Fibroblast of skin of scalp (primary cell): ENCODE data around the gene BTBD9. TPM values are rescaled to one million over a fixed set of nuclear protein-coding genes. Genes with fewer than 3 reads are reported as not detected.

Experiments used
- DNase-seq: peaks from one replicate; pipeline ENCODE4 v3.0.0-alpha.2; 2013
- polyA plus RNA-seq, 2 experiments: library from polyadenylated mRNA; unstranded; fragments of 120-200 nt; gene quantifications; one replicate each; pipeline ENCODE4 v1.2.1, GENCODE V29; 2013; ENCODE audit not compliant: insufficient read length in 2 of 2

Gene BTBD9
- 6.8 TPM for polyA plus RNA-seq (2013, experiment 1 of 2; ENCODE audit: insufficient read length)
- 7.9 TPM for polyA plus RNA-seq (2013, experiment 2 of 2; ENCODE audit: insufficient read length)

DNA sequence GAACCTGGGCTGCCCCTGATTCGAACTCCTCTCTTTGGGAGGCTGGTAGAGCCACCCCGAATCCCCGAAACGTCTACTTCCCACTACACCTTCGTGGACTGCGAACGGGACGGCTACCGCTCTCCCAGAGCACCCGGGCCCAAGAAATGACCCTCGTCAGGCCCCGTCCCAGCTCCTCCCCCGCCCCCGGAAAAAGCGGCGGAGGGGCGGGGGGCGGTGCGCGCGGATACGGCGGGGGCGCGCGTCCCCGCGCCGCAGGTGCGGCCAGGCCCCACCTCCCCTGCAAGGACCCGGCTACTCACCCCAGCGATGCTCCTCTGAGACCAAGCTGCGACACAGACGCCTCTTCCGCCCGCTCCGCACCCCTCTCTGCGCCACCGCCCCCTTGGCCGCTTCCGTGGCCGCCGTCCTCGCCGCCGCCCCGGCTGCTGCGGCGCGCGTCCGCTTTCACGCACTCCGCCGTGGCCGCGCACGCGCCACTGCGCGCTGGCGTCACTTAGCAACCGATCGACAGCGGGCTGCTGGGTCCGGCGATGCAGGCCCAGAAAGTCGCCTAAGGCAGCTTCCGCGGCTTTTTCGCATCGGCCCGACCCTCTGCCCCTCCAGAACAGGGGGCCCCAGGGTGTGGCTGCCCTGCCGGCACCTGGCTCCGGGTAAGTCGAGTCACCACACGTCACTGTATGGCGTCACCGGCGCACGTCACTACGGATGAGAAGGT lies at the start of gene BTBD9:
TSS of gene BTBD9 (minus strand) at position 432 of the 718 bp plus-strand sequence.
- DNase-seq = peak; percentile 83

DNA sequence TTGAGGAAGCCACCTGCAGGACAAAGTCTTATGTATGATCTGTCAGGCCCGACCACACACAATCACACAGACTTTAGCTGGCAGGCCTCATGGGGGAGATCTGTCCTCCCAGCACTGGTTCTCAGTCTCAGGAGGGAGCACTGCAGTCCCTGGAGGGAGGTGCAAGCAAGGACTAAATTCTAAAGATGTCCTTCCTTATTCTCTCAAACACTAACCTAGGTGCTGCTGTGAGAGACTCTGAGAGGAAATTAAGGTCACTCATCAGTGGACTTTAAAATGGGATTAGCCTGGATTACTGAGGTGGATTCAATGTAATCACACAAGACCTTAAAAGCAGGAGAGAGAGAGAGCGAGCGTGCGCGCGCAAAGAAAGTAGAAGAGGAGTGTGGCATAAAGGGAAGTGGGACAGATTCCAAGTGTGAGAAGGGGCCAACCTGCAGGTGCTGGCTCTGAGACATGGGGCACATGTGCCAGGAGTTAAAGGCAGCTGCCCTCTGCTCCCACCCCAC lies 48.9 kb upstream of the BTBD9 start:
- DNase-seq = no peak

DNA sequence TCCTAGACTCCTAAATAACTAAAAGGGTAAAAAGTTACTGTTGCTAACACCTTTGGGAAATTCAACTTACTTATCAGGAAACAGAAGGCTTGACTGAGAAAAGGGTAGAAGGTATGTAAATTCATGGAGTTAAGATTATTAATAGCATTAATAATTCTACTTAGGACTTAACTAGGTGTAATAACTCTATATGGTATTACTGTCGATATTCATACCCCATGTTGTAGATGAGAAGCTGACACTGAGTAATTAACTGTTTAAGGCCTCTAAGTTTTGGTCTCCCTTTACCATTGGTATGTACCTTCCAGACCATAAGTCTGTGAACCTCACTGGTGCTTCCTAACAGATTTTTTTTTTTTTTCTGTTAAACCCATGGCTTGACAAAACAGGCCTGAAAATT lies 47.8 kb upstream of the BTBD9 start:
- DNase-seq = no peak

DNA sequence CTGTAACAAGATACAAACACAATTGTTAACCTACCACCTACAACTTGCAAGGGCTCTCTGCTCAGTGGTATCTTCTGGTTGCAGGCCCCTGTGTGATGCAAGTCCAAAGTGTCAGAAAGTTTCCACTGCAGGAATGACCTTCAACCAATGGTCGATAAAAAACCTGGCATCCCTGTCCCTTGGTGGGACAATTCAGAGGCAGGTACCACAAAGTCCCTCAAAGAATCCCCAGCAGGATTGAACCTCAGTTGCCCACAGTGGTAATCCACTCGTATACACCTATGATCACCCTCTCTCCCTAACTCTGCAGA lies 47.3 kb upstream of the BTBD9 start:
- no peak for DNase-seq

DNA sequence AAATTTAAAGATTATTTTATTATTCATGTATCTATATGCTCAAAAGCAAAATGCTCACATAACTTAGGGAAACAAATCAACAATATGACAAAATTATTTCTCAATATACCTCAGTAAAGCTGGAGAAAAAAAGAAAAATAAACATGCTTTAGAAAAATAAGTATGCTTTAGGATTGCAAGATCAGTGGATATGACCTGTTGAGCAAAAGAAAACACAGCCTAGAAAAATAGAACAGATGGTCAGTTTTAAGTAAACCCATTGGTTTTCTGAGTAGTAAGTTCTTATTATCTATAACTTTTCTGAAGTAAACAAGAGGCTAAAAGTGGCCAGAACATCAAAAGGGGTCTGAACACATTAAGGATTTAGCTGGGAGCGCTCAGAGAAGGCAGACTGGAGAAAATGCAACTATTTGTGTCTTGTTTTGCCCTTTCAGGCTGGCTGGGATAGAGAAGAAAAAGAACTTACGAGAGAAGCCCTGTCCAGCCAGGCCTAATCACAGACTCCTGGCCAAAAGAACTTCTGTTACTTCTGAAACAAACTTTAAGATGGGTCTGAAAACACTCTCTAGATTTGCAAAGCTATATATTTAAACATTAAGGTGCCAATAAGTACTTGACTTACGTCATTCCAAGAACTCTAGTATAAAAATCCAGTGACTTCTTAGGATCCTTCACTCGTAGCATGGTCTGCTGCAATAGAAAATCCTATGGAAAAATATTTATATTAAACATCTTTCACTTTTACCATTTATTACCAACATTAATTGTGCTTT lies 46.7 kb upstream of the BTBD9 start:
- DNase-seq = no peak

DNA sequence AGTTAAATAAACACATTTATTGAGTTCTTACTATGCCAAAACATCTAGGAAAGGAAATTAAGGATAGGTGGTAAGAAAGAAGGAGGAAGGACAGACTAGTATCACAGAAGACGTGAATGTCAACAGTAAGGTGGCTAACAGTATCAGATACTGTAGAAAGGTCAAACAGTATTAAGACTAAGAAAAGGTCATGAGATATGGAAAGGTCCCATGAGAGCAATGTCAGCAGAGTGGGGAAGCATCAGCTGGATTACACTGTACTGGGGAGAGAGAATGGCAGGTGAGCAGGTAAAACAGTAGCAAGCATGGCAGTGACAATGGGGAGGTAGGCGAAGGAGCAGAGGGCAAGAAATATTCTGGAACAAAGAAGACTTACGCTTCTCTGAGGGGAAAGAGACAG lies 45.2 kb upstream of the BTBD9 start:
- no peak for DNase-seq

DNA sequence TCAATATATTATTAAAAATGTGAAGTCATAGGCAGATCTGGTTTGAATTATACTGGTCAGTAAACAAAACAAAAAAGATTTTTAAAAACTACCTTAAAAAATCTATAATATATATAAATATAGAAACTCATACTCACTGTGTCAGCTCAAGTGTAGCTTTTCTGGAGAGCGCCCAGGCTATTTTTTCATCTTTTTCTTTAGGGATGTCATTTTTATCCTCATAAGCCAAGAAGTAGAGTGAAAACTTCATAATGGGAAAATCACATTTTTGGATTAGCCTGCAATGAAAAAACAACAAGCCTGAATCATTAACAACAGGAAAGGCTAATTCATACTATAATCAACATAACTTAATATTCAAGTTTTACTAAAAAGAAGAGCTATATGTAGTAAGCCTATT lies 44.5 kb upstream of the BTBD9 start:
- no peak for DNase-seq

DNA sequence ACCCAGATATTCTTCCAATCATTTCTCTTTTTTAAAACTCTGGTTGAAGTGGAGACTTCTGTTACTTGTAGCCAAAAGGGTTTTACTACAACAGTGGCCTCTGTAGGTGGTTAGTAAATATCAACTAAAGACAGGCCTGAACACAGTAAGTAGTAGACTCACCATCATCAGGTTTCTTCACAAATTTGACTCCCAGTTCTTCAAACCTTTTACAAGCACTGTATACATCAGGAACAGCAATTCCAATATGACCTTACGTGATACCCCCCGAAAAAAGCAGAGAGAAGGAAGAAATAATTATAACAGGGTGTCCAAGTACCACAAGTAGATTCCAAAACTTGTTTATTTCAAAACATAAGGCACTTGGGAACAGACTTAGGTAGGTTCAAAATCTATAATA lies 42.1 kb upstream of the BTBD9 start:
- DNase-seq = no peak

DNA sequence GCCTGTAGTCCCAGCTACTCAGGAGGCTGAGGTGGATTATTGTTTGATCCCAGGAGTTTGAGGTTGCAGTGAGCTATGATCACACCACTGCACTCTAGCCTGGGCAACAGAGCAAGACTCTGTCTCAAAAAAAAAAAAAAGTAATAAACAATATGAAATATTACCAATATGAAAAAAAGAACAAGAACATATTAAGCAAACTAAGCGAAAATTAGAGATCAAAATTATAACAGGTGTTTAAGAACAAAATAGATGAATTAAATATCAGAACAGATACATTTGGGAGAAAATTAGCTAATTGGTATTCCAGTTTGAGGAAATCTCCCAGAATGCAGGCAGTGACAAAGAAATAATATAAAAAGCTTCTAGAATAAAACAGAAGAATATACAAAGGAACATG lies 39.9 kb upstream of the BTBD9 start:
- no peak for DNase-seq

DNA sequence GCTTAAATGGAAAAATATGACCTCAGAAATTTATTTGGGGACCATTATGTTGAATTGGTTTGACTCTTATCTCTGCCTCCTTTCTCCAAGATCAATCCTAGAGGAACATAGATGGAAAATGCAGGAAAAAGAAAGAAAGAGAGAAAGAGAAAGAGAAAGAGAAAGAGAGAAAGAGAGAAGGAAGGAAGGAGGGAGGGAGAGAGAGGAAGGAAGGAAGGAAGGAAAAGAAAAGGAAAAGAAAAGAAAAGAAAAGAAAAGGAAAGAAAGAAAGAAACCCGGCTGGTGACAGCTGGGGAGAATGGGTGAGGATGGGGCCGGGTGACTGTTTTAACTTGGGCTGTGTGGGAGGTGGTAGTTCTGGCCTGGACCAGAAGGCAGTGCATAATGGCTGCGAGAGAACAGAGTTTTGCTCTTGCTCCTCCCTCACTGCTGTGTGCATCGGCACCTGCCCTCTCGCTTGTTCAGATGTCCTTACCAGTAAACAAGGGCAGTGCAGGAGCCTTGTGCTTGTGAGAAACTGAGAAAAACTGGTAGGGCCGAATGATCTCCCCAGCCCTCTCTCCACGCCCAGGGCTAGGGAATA lies 38.5 kb upstream of the BTBD9 start:
- DNase-seq = no peak

DNA sequence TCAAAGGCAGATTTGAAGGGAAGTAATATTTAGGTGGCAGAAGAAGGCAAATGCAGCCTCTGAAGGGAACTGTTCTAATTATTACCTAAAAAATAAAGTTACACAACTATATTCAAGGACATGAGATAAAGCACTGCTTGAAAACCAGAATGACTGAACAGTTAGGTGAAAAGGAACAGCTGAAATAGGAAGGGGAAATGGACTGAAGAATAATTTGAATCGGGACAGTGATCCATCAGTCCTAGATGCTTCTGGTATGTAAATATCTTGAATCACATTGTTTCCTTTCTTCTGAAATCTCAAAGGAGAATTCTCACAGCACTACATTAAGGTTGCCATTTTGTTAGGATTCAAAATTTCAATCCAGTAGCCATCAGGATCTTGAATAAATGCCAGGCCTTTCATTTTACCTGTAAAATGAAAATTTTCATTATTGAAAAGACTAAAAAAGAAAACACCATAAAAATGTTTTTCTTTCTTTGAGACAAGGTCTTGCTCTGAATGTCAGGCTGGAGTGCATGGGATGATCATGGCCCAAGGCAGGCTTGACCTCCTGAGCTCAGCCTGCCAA lies 37.3 kb upstream of the BTBD9 start:
- DNase-seq = no peak

DNA sequence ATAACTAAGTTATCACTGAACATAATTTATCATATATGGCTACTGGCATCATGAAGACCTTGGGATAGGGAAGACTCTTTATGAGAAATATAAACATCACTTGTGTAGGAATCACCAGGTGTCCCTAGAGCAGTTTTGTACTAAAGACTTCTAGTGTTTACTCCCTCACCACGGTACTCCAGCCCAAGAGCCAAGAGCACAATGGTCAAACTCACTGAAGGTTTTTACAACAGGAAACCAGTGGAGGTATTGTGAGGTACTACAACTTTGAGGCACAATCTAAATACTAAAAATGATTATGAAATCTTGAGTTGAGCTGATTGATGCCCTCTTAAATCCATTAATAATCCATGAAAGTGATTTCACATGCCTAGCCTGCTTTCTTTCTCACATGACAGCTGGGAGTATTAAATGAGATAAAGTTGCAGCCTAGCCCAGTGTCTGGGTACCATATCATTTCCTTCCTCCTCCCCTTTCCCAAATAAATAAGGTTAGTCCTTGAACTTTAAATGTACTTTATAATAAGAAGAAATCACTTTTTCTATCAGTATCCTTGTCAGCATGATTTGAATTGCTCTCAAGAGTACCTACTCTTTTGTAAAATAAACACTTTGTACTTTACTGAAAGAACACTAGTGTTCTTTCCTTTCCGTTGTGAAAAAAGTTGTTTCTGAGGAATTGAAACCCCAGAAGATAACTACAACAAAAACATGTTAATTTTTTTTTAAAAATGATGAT lies 36.7 kb upstream of the BTBD9 start:
- DNase-seq = no peak

DNA sequence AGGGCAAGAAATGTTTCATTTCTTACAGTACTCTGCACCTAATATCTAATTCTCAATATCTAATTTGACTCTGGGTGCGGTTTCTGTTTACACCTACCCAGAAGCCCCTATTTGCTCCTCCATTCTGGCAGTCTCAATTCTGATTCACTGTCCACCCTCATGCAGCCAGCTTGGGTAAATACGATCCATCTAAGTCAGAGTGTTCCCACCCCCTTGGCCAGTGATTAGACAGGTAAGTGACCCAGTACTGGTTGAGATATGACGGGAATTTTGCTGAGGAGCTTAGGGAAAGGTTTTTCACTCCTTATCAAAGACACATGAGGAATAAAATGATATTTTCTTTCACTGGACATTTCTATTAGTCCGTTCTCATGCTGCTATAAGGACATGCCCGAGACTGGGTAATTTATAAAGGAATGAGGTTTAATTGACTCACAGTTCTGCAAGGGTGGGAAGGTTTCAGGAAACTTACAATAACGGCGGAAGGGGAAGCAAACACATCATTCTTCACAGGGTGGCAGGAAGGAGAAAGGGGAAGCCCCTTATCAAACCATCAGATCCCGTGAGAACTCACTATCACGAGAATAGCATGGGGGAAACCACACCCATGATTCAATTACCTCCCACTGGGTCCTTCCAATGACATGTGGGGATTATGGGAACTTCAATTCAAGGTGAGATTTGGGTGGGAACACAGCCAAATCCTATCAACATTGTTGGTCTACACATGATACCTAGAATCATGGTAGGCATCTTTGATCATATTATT lies 33.9 kb upstream of the BTBD9 start:
- DNase-seq = no peak

DNA sequence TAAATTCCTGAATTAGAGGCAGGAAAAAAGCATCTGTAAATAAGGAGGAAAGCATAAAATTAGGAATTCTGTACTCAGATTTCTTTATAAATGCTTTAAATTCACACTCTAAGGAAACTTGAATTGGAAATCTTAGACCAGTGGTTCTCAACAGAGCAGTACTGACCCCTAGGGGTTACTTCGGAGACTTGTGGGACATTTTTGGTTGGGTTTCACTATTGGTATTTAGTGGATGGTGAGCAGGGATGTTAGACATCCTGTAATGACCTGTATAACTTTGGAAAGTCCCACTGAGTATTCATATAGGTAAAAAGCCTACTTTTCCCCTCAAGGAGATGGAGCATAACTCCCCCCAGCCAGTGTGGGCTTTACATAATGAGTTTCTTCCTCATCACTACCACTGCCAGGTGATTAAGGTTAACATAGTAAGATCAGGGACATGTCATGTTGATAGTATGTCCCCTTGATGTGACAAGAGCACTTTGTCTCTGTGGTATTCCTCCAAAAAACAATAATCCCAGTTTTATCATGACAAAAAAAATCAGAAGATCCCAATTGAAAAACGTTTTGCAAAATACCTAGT lies 32.2 kb upstream of the BTBD9 start:
- peak; percentile 62 for DNase-seq

DNA sequence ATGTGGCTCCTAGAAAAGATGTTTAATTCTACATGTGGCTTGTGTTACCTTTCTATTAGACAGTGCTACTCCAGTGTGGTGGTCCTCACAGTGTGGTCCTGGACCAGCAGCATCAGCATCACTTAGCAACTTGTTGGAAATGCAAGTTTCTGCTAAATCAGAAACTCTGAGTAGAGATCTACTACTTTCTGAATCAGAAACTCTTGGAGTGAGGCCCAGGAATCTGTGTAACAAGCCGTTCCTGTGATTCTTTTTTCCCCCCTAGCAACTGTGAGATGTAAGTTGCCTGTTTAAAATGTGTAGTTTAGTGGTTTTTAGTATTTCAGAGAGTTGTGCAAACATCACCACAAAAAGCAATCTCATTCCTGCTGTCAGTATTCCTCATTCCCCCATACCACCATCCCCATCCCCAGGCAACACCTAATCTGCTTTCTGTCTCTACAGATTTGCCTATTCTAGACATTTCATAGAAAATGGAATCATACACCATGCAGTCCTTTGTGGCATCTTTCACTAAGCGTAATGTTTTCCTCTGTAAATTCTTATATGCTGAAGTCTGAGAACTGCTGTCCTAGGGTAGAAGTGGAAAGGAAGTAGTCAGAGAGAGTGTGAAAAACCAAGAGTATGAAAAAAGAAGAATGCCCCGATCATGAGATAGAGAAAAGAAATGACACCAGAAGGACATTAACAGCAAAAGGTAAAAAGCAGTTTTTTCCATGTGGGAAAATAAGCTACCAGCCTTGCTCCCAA lies 18.9 kb upstream of the BTBD9 start:
- DNase-seq = no peak

DNA sequence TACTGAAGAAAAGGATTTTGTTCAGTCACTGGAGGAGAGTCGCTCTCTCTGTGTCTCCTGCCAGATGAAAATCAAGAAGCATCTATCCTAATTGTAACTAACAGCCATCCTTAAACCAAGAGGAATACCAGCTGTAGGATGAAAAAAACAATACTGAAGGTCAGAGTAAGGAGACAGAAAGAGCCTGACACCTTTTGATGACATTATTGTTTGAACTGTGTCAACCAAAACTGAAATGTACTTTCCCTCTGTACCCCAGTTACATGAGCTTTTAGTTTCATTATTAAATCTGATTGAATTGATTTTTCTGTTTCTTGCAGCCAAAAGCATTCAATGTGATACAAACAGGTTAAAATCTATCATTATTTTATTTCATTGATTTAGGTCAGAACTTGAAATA lies 17.2 kb upstream of the BTBD9 start:
- DNase-seq = no peak

DNA sequence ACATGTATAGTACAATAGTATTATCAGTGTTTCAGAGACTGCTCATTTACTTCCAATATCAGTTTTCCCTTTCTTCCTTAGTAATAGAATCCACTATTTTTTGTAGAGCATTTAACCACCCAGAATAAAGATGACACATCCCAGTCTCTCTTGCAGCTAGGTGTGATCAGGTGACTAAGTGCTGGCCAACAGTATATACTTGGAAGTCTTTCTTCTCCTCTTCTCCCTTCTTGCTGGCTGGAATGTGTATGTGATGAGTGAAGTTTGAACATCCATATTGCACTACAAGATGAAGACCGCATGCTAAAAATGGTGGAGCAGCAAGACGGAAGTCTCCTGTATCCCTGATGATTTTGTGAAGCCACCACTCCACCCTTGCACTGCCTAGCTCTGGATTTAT lies 14.5 kb upstream of the BTBD9 start:
- no peak for DNase-seq

DNA sequence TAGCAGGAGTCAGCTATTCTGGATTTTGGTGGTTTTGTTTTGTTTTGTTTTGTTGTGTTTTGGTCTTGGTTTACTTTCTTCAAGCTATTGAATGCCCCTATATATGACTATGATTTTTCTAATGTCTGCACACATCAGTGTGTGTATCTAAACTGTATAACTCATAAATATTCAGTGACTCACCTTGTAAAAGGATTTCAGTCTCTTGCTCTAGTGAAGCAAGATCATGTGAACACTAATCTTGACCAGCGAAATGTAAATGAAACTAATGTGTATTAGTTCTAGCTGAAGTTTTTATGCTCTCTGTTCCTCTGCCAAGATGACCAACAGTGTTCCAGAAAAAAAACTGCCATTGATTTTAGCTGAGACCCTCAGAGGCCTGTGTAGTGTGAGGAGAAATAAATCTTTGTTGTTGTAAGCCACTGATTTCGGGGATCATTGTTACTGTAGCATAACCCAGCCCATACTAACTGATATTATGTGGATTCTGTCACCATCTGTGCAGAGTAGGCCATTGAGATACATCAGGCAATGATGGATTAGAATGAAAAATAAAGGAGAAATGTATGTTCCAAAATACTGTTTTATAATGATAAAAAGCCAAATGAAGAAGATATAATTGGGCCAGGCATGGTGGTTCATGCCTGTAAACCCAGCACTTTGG lies 11.5 kb upstream of the BTBD9 start:
- no peak for DNase-seq

DNA sequence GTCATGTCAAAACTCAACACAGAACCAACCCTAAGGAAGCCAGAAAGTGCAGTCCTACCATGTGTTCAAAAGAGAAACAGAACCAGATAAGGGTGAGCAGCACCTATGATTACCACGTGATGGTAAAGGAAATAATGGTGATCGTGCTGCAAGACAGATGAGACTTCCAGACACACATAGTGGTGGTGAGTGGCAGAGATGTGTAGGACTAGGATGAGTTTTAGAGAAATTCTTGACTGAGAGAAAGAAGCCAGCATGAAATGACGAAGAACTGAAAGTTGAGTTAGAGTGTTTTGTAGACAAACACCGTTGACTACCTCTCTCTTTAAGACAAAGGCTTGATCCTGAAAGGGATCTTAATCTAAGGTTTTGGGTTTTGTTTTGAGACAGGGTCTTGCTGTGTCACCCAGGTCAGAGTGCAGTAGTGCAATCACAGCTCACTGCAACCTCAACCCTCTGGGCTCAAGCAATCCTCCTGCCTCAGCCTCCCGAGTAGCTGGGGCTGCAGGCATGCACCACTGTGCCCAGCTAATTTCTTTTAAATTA lies 10.6 kb upstream of the BTBD9 start:
- DNase-seq = no peak

DNA sequence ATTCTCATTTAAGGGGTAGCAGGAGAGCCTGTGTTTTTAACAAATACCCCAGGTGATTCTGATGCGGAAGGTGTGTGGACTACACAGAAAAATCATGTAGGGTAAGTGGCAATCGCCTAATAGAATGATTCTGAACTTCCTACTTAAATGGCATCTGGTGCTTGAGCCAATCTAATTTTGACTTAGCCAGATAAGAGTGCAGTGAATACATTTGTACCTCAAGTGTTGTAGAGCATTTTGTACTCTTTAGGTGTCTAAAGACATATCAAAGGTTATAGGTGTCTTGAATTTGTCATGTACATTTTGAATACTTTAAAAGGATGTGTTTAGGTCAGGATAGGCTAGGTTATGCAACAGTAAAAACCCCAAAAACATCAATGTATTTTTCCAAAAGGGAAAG lies 10.0 kb upstream of the BTBD9 start:
- no peak for DNase-seq
